Measurements from ENCODE around the gene KLHDC7A. TPM values are rescaled to one million over a fixed set of nuclear protein-coding genes. Genes with fewer than 3 reads are reported as not detected.

KLHDC7A gene
- total and polyA plus RNA-seq, 11 donors = 0.05 to 0.16 (median 0.12) TPM; not detected in 8

- TF ChIP-seq POLR2A (IDR thresholded peaks at IDR 0.05) (no peak), CTCF (IDR thresholded peaks at IDR 0.05) (no peak)
- ATAC-seq (no peak), DNase-seq (no peak)
- Histone ChIP-seq H3K27me3 (peaks cover 0 to 53% (median 7%) of the 10 kb centered on the region in 9 donors), H3K9me3 (no peaks in the 10 kb centered on the region), H3K36me3 (no peaks in the 10 kb centered on the region), H3K4me3 (no peak overlapping the region), H3K27ac (no peak overlapping the region), H3K4me1 (no peaks in the 10 kb centered on the region)
- 75 to 83% (median 79%) methylated on average over 8 of the region's 8 CpGs for WGBS, 4 donors
- intact Hi-C loops (cut with DNase I) = no loop called here
Observed at GRCh38 chr1:18463063-18463462, 17.7 kb upstream of the KLHDC7A start.

- Histone ChIP-seq H3K4me1 (no peaks in the 10 kb centered on the region), H3K36me3 (no peaks in the 10 kb centered on the region), H3K27ac (no peak overlapping the region), H3K4me3 (no peak overlapping the region), H3K9me3 (no peaks in the 10 kb centered on the region), H3K27me3 (peaks cover 0 to 51% (median 0%) of the 10 kb centered on the region in 9 donors)
- intact Hi-C loops (cut with DNase I) = no loop called here
- ATAC-seq (no peak), DNase-seq (no peak)
- no peak for TF ChIP-seq POLR2A (IDR thresholded peaks at IDR 0.05)
- TF ChIP-seq CTCF (IDR thresholded peaks at IDR 0.05) = no peak
- 84 to 86% (median 85%) methylated on average over 6 of the region's 6 CpGs for WGBS, 4 donors
Observed at GRCh38 chr1:18463984-18464664, 16.6 kb upstream of the KLHDC7A start.

- DNase-seq (no peak), ATAC-seq (no peak)
- no peaks in the 10 kb centered on the region for H3K9me3 ChIP-seq
- WGBS, 4 donors = 68 to 81% (median 78%) methylated on average over 4 to 8 of the region's 8 CpGs
- H3K4me1 ChIP-seq = no peaks in the 10 kb centered on the region
- H3K27me3 ChIP-seq = peaks cover 0 to 52% (median 0%) of the 10 kb centered on the region in 9 donors
- no peak overlapping the region for H3K27ac ChIP-seq
- no peak for TF ChIP-seq POLR2A (IDR thresholded peaks at IDR 0.05)
- no peak for TF ChIP-seq CTCF (IDR thresholded peaks at IDR 0.05)
- intact Hi-C loops (cut with DNase I) = no loop called here
- H3K4me3 ChIP-seq = no peak overlapping the region
- no peaks in the 10 kb centered on the region for H3K36me3 ChIP-seq
Observed at GRCh38 chr1:18464665-18465050, 16.1 kb upstream of the KLHDC7A start.

- DNase-seq = no peak
- 58 to 66% (median 61%) methylated on average over 7 of the region's 7 CpGs for WGBS, 4 donors
- Histone ChIP-seq H3K4me3 (no peak overlapping the region), H3K36me3 (no peaks in the 10 kb centered on the region), H3K9me3 (no peaks in the 10 kb centered on the region), H3K27me3 (peaks cover 0 to 39% (median 0%) of the 10 kb centered on the region in 9 donors), H3K4me1 (no peaks in the 10 kb centered on the region), H3K27ac (no peak overlapping the region)
- no peak for ATAC-seq
- TF ChIP-seq CTCF (IDR thresholded peaks at IDR 0.05) = no peak
- no peak for TF ChIP-seq POLR2A (IDR thresholded peaks at IDR 0.05)
- intact Hi-C loops (cut with DNase I) = no loop called here
Observed at GRCh38 chr1:18466676-18467075, 14.1 kb upstream of the KLHDC7A start.

Measured in heart left ventricle (tissue), 16 donors.